Cortex of kidney (tissue), 1 donor: Measurements from ENCODE around the gene STYXL2.

ENCODE experiments used
- DNase-seq: peaks from one replicate; lab custom pipeline; 2025; lab: John Stamatoyannopoulos, UW

Gene STYXL2

GRCh38 chr1:167081594-167082156 lies 12.2 kb upstream of the STYXL2 start:
- DNase-seq, result no peak

GRCh38 chr1:167082511-167083027 lies 11.3 kb upstream of the STYXL2 start:
- DNase-seq, result no peak

- no peak for DNase-seq
Measured at GRCh38 chr1:167083066-167083665, 10.7 kb upstream of the STYXL2 start.

GRCh38 chr1:167083871-167084270 lies 10.0 kb upstream of the STYXL2 start:
- no peak for DNase-seq

GRCh38 chr1:167084757-167085156 lies 9.1 kb upstream of the STYXL2 start:
- no peak for DNase-seq

- DNase-seq, result no peak
Measured at GRCh38 chr1:167086033-167086432, 7.8 kb upstream of the STYXL2 start.

GRCh38 chr1:167086768-167087167 lies 7.1 kb upstream of the STYXL2 start:
- DNase-seq, result no peak

GRCh38 chr1:167088746-167089417 lies 5.0 kb upstream of the STYXL2 start:
- DNase-seq, result no peak

GRCh38 chr1:167089939-167090313 lies 3.9 kb upstream of the STYXL2 start:
- no peak for DNase-seq

GRCh38 chr1:167090314-167090942 lies 3.4 kb upstream of the STYXL2 start, which contains the start of gene GPA33:
GPA33 (minus strand) TSS chr1:167090377; CDS start chr1:167090287, 90 bp downstream.
- no peak for DNase-seq

GRCh38 chr1:167092653-167093052 lies 1.2 kb upstream of the STYXL2 start:
- DNase-seq, result no peak

- DNase-seq, result no peak
Measured at GRCh38 chr1:167094690-167095089, 815 bp downstream of the STYXL2 start.

GRCh38 chr1:167095368-167095767 lies 1.5 kb downstream of the STYXL2 start:
- DNase-seq, result no peak

GRCh38 chr1:167099851-167100250 lies 6.0 kb downstream of the STYXL2 start:
- DNase-seq, result no peak

GRCh38 chr1:167100730-167101129 lies 6.9 kb downstream of the STYXL2 start:
- no peak for DNase-seq

GRCh38 chr1:167101754-167102153 lies 7.9 kb downstream of the STYXL2 start:
- DNase-seq, result no peak

GRCh38 chr1:167102906-167103573 lies 9.2 kb downstream of the STYXL2 start:
- DNase-seq, result no peak

- no peak for DNase-seq
Measured at GRCh38 chr1:167104256-167104633, 10.4 kb downstream of the STYXL2 start.

GRCh38 chr1:167105271-167106118 lies 11.6 kb downstream of the STYXL2 start:
- DNase-seq, result no peak

GRCh38 chr1:167106119-167106461 lies 12.2 kb downstream of the STYXL2 start:
- no peak for DNase-seq

GRCh38 chr1:167107456-167107855 lies 13.6 kb downstream of the STYXL2 start:
- DNase-seq, result no peak
